Activated CD4-positive, alpha-beta T cell treated with anti-CD3 and anti-CD28 coated beads, Interleukin-10, Interleukin-2, amounts not matched to agents 100 ng/mL and 50 ng/mL, durations not matched to agents 16 hours and 8 hours (primary cell): ENCODE data around the gene ABHD8.
"Not testable (repeated sequence)": the region's sequence is repeated elsewhere in the genome, so short reads cannot be mapped to it uniquely, and the experiment has no call there.

Experiments
- DNase-seq: peaks from one replicate; pipeline ENCODE4 v3.0.0-alpha.2; 2020

Gene ABHD8

DNA sequence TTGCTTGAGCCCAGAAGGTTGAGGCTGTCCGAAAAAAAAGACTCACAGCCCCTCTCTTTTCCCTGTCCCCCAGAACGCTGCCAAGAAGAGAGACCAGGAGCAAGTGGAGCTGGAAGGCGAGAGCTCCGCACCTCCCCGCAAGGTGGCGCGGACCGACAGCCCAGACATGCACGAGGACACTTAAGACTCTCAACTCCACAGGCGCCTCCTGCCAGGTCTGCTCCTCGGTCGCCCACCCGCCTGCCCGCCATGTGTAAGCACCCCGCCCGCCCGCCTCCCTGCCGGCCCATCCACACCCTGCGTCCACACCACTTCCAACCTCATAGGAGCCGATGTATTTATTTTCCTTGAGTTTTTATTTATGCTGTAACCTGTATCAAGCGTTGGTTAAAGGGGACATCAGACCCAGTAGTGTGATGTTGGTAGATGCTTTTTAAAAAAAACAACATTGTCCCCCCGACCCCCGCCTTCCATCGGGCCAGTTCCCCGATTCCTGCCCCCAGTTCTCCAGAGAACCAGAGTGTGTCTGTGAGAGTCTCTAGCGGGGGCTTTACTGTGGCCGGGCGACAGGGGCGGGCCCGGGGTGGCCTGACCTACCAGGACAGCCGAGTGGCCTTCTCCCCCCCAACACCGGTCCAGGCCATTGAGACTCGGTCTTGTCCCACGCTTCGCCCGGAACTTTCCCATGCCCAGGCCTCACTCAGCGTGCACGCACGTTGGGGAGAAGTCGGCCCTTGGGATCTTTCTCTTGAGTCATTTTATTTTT, 16.4 kb upstream of the ABHD8 start:
- DNase-seq = no peak

DNA sequence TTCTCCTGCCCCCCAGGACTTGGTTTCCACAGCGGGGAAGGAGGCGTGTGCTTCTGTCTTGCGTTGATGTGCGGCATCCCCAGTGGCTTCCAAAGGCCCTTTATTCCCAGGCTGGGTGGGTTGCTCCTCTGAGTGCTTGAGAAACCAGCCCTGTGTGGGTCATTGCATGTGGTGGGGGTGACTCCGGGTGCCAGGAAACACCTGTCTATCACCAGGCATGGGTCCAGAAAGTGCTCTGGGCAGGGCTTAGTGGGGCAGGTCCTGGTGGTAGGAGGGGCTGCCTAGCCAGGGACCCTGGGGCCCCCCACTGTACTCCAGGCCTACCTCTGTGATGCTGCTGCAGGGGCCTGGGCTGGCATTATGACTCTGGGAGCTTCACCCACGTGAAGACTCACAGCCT, 15.7 kb upstream of the ABHD8 start:
- no peak for DNase-seq

DNA sequence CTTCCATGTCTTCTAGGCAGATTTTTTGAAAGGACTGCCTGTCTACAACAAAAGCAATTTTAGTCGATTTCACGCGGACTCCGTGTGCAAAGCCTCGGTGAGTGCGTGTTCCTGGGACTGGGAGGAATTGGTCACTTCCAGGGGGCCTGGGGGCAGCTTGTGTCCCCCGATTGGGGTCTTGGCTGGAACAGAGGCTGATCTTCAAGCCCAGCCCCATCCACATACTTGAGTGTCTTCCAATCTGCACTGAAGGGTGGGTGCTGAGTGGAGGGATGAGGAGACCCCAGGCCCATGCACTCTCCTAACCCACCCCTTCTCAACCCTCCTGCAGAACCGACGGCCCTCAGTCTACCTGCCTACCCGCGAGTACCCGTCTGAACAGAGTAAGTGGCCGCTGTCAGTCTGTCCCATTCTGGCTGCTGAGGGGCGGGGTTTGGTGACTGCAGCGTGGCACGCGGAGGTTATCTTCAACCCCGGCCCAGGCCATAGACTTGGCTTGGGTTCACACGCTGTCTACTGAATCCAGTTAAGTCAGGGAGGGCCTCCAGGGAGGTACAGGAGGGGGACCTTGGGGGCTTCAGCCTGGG, 10.9 kb upstream of the ABHD8 start:
- no peak for DNase-seq

DNA sequence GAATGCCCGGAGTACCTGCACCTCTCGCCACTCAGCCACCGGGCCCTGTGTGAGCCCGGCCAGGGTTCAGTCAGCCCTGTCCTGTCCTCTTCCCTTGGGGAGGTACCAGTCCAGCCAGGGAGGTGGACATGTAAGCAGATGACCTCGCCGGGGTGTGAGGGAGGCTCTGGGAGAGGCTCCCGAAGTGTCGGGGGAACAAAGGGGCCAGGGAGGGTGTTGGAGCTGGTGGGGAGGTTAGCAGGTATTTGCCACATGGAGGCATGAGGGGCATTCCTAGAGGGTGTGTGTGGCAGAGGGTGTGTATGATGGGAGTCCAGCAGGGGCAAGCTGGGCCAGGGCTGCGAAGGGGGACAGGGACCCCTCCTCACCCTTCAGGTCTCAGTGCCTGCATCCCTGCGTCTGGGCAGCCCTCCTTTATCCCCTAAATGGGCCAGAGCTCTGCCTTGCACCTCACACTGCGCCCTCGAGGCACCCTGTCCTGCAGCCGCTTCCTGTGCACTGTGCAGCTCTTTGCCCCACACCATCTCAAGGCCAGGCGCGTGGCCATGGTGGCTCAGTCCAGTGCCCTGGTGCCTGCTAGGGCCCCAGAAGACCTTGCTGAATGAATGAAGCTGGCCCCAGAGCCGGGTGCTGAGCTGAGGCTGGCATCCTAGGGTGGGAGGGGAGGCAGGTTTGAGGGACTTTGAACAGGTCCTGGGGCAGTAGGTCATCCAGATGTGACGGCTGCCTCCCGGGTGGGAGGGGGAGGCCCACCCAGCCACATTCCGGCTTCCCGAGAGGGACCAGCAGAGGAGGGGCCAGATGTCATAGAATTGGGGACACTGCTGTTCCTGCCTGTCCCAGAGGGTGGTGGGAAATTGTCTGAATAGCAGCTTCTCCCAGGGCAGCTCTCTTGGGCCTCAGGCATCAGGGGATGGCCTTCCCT, 9.2 kb upstream of the ABHD8 start:
- DNase-seq = no peak

DNA sequence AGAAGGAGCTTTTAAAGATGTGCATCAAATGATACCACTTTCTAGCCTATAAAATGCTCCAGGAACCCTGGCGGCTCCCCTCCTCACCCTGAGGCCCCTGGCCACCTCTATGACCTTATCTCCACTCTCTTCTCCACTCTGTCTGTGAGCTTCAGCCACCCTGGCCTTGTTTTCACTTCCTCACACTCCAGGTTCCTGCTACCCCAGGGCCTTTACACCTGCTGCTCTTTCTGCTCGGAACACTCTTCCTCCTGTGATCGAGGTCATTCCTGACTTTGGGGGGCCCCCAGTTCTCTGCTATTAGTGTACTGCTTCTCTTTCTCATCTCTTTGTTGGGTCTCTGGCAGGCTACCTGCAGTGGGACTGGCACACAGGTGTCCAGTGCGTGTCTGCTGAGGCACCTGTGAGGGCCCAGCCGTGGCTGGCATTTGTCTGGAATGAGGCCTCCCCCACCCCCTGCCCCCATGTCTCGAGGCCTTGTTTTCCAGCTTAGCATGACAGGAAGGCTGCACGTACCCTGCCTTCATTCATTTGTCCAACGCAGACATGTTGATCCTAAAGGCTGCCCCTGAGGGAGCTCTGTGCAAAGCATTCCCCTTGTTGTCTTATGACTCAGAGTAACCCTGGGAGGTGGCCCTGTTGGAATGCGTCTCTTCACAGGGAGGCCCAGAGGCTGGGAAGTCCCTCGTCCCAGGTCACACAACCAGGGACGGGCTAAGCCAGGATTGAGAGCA, 8.4 kb upstream of the ABHD8 start:
- no peak for DNase-seq

DNA sequence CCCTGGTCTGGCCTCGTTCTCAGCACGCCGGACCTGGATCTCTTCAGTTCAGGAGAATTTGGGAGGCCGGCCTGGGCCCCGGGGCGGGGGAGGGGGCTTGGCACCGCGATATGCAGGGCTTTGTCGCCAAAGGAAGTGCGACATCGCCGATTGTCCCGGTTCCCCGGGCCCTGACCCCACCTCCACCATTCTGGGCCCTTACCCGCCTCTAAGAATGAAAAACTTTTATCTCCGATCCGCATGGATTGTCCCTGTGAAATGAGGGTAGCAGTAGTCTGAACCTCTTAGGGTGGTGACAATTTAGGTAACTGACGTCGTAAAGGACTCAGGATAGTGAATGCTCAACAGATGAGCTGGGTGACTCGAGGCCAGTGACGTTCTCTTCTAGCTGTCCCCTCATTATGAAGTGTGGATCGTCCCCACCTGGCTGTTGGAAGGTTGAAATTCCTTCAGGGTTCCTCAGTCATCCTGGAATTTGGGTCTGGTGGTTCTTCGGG, 6.8 kb upstream of the ABHD8 start:
- no peak for DNase-seq

DNA sequence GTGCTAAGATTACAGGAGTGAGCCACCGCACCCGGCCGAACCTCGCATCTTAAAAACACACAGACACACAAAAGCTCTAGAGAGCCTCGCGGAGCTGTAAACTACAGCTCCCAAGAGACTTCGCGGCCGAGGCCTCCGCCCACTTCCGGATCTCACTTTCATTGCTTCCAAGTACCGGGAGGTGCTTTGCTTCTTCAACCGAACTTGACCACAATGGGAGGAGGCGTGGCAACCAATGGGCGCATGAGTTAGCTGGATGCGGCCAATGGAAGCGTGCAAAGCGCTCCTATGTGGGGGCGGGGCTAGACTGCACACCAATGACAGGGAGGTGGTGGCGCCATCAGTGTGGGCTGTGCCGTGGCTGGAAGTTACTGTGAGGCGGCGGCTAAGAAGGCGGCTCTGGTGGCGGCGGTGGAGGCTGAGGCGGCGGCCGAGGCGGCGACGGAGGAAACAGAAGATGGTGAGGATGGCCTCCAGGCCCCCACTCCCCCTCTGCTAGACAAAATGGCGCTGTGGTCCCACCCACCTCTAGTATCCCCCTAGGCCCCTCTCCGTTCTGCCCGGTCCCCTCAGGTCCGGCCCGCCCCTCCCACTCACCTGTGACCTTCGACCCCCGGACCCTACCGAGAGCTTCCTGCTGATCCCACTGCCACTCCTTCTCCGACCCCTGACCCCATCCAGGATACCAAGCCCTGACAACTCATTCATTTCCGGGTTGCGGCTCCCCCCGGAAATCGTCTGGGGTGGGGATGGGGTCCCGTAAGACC, 6.2 kb upstream of the ABHD8 start, which contains the start of gene DDA1:
Gene DDA1 (plus strand): TSS at position 366 of the 767 bp plus-strand sequence. CDS start 92 bp downstream, at position 458.
- DNase-seq = peak; percentile 100

DNA sequence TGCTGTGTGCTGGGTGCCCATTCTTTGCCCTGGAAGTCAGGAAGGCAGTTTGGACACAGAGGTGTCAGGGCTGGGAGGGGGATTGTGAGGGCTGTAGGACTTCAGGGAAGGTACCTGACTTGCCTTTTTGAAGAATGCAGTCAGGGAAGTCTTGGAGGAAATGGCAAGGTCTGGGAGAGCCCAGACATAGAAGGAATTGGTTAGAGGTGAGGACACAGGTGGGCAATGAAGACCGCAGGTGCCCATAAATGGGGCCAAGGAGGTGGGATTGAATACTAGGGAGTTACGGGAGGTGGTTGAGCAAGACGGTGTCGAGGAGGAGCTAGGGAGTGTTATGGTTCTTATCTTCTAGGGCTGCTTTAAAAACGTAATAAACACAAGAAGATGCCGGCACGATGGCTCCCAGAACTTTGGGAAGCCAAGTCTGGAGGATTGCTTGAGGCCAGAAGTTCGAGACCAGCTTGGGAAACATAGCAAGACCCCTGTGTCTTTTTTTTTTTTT, 4.7 kb upstream of the ABHD8 start:
- no peak for DNase-seq

DNA sequence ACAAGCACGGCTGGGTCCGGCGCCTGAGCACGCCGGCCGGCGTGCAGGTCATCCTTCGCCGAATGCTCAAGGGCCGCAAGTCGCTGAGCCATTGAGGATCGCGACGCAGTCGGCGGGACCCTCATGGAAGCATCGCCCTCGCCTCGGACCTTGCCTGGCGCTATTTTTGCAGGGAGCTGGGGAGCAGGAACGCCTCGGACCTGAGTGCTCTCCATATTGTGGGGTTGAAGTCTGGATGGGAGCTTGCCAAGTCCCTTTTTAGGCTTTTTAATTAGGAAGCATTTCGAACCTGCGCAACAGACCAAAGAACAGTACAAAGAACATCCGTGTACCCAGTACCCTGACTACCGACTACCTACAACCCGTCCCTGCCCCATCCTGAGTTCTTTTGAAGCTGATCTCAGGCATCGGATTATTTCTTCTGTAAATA, 3.1 kb upstream of the ABHD8 start:
- DNase-seq = no peak

DNA sequence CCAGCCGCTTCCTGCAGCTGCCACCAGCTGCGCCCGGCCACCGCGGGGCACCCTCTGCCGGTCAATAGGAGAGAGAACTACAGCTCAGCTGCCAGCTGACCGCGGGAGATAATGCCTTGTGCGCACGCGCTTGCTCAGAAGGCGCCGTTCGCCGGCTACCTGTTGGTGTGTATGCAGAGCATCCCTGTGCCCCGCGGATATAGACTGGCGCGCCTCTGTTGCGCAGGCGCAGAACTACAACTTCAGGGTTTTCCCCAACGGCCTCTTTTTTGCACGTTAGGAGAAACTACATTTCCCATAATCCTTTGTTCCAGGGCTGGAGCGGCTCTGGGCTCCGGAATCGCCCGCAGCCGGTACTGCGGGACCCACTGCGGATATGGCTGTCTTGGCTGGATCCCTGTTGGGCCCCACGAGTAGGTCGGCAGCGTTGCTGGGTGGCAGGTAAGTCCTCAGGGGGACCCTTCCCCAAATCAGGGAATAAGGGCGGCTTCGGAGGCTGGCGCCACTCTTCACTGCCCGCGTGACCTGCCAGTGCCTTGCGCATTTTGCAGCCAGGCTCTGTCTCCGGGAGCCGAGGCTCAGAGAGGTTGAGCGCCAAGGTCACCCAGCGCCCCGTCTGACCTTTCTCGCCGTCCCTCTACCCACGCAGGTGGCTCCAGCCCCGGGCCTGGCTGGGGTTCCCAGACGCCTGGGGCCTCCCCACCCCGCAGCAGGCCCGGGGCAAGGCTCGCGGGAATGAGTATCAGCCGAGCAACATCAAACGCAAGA, 2.5 kb upstream of the ABHD8 start, which contains the start of gene MRPL34:
Gene MRPL34 (plus strand): TSS at position 356 of the 768 bp plus-strand sequence. CDS start 21 bp downstream, at position 377.
- DNase-seq = peak; percentile 100

DNA sequence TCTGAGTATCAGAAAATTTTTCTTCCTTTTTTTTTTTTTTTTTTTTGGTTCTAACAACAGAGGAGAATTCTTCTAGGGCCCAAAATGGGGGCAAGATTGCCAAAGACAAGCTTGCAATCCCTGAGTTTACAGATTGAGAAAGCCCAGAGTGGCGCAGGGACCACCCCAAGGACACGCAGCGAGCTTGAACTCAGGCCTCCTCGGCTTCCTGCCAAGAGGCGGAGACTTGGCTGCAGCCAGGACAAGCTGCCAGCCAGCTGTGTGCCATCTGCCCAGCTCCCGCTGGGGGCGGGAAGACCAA, 1.9 kb upstream of the ABHD8 start:
- DNase-seq = no peak

DNA sequence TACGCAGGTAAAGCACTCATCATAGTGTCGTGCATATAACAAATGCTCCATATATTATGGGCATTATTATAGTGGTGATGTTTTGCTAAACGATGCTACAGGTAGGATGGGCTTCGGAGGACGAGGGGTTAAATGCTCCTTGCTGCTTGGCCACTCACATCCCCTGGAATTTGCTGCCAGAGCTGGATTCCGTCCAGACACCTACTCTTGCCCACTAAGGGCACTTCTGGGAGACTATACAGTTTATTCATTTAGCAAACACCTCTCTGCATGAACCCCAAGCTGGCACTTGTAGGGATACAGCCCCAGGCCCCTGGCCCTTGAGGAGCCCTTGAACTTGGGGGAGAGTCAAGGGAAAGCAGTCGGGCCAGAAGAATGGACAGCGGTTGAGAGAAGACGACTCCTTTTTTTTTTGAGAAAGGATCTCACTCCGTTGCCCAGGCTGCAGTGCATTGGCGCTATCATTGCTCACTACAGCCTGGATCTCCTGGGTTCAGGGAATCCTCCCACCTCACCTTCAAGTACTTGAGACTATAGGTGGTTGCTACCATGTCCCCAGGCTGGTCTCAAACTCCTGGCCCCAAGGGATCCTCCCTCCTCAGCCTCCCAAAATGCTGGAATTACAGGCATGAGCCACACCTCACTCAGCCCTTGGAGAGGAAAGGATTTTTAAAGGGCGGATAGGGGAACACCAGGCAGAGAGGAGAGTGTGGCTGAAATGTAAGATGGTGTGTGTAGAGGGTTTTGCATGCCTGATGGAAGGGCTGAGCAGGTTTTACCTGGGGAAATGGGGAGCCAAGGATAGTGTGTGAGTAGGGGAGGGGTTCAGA, 1.4 kb upstream of the ABHD8 start:
- no peak for DNase-seq

DNA sequence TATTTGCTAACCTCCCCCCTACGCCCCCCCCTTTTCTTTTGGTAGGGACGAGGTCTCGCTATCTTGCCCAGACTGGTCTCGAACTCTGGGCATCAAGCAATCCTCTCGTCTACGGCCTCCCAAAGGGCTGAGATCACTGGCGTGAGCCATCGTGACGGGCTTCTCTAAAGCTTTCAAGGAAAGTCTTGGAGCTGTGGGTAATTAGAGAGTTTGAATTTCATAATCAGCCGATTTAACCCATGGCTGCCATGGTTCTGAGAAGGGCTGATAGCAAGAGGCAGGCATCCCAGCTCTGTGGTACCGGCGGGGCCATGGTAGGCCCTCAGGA, 679 bp upstream of the ABHD8 start:
- no peak for DNase-seq

DNA sequence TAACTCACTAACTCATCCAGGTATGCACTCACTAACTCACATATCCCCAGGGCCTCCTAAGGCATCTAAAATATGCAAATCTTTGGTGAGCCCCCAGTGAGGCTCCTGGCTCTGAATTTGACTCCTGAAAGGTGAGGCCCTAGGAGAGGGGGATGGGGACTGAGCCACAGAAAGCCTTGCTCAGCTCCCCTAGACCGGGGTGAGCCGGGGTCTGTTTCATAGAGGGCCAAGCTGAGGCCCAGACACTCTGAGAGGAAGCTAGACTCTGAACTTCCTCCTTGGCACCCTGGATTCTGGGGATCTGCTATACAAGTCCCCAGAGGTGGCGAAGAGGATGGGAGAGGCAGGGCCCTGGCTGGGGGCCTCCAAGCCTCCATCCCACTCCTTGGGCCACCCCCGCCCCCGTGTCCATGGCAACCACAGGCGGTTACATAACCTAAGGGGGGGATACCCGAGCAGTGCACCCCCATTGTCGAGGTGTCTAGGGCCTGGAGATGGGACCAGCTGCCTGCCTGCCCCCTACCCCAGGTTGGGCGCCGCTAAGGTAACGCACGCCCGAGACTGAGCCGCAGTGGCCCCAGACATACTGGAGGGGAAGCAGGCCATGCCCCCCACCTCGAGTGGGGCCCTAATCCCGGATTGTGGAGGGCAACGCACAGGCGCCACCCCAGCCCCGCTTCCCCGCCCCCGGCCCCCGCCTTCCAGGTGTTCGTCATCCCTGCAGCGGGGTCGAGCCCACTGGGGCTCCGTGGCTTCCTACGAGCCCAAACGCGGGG, 646 bp downstream of the ABHD8 start:
- no peak for DNase-seq

DNA sequence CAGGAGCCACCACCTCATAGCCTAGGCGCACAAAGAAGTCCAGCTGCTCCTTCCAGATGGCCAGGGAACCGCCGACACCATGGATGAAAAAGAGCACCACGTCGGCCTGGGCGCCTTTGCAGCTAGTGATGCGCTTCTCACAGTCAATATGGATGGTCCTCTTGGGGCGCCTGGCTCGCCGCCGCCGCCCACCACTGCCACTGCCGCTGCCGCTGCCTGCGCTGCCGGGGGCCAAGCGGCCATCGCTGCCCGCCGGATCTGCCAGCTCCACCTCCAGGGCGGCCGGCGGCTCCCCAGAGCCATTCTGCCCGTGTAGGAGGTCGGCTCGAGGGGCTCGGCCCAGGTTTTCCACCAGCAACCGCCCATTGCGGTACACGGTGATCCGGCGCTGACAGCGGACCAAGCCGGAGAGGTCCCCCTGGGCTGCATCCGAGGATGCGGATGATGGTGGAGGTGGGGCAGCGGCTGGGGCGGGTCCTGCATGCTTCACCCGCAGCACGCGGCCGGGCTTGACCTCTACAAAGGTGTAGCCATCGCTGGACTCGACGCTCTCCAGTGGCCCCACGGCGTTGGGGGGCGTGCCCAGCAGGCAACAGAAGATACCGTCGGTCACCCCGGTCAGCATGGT, 2.1 kb downstream of the ABHD8 start:
- no peak for DNase-seq

DNA sequence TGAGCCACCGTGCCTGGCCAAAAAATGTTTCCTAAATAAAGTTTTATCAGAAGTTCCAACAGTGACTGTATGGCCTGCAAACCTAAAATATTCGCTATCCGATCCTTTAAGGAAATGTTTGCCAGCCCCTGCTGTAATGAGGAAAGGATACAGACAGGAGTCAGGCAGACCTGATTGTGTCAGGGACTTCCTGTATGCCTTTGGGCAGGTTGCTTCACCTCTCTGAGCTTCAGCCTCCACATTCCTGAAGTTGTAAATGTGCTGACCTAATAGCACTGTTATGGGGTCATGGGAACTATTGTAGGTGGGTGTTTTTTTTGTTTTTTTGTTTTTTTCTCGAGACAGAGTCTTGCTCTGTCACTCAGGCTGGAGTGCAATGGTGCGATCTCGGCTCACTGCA, 6.2 kb downstream of the ABHD8 start:
- DNase-seq = no peak

DNA sequence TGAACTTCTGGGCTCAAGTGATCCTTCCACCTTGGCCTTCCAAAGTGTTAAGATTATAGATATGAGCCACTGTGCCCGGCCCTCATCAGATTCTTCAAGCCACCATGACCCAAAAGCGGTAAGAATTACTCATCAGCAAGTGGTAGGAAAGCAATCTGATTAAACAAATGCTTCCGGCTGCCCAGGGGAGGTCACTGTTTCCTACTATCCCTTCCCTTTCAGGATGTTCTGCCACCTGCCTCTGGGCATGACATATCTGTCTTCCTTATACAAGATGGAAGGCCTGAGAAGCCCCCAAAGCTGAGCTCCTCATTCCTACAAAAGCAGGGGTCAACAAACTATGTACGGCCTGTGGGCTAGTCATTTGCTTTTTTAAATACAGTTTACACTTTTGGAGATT, 7.0 kb downstream of the ABHD8 start:
- DNase-seq = peak; percentile 46

DNA sequence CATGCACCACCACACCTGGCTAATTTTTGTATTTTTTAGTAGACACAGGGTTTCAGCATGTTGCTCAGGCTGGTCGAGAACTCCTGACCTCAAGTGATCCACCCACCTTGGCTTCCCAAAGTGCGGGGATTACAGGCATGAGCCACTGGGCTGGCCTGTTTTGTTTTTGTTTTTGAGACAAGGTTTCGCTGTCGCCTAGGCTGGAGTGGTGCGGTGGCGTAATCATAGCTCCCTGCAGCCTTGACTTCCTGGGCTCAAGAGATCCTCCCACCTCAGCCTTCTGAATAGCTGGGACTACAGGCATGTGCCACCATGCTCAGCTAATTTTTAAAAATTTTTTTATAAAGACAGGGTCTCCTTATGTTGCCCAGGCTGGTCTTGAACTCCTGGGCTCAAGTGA, 7.7 kb downstream of the ABHD8 start:
- not testable (repeated sequence) for DNase-seq
